Measurements from ENCODE around the gene SMARCA2.

Gene SMARCA2

DNA sequence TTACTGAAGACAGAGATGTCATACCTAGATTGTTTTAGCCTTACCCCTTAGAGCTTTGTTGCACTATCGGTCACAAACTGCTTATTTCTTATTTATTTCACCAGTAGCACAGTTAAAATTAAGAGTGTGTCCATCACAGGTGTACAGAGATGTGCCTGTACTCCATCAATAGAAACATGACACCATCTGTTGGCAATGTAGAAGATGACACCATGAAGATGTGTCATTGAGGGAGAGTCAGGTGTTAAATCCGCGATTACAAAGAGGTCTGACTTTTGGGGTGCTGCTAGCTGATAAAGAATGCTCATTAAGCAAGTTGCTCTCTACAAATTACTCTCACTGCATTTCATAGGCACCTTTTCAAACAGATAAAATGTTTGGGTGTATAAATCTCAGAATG, 164.4 kb downstream of the SMARCA2 start:
- no peak for DNase-seq

DNA sequence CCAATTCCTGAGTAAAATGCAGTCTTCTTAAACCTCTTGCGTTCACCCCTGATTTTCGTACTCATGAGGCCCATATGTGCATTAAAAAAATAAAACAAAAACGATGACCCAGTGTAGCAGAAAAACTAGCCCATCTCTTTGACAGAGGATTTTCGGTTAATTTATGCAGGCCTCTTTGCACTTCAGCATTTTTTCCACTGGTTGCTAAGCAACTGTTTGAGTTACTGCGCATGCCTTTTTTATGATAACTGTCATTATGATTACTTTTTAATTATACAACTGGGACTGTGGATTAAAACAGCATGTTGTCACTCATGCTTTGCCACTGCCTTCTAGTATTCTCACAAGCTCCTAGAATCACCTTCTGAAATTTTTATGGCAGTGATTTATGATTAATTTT, 165.0 kb downstream of the SMARCA2 start:
- DNase-seq = no peak

DNA sequence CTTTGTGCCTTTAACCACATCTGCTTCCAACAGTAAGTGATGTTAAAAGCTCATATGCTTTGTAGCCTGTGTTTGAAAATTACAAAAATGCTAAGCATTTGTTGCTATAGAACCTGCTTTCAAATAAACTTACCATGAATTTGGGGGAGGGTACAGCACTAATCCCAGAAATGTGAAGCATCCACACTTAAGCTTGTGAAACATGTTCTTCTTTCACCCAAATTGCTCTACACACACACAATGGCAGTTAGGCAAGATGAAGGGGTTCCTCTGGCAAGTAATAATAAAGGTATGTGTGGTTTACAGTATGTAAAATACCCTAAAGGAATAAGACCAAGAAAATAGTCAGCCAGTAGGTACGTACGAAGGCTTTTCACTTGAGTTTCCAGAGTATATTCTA, 165.6 kb downstream of the SMARCA2 start:
- DNase-seq = no peak

DNA sequence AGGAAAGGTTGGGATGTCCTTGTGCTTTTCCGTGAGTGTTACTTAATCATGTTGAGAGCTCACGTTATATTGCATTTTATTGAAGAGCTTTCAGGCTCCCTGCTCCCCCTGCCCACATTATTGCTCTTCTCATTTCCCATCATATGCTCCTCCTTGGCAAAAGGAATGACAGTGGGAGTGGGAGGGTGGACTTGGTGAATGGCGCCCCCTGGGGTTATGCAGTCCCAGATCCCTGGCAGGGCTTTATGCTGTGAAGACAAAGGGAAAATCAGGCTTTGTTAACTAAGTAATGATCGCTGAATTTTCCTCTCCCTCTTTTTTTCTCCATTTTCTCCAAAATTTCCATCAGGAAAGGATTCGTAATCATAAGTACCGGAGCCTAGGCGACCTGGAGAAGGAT, 166.6 kb downstream of the SMARCA2 start:
- peak; percentile 61 for DNase-seq

DNA sequence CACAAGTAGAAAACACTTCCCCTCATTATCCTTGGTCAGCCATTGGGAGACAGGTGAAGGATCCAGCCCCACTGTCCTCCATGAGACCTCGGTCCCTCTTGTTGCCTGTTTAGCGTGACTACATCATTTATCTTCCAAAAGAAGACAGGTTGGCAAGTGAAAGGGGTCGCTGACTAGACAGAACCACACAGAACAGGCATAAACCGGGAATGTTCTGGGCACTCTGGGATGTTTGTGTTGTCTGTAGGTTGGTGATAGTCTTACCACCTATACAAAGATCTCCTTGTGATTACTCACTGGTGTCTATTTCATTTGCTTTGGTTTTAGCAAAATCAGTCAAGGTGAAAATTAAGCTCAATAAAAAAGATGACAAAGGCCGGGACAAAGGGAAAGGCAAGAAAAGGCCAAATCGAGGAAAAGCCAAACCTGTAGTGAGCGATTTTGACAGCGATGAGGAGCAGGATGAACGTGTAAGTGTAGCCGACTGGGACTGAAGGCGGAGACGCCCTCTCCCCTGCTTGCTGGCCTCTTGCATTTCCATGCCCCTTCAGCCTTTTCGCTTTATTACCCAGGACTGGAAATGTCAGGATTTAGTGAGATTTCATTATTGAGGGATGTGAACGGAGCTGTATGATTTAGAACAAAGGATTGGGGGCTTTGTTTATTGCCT, 175.9 kb downstream of the SMARCA2 start:
- DNase-seq = no peak

DNA sequence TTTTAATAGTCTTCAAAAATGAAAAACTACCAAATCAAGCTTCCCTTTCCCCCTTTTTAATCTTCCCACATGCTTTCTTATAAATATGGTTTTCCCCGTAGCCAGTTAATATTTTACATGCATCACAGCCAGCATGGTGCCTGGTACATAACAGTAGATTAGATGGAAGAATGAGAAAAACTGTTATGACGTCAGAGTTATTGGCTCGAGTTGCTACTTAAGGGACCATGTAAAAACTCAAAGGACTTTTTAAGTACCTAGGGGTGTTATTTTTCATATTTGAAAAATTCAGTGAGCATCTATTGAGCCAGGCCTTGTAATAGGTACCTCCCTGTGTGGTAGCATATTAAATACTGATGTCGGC, 176.4 kb downstream of the SMARCA2 start:
- DNase-seq = no peak

DNA sequence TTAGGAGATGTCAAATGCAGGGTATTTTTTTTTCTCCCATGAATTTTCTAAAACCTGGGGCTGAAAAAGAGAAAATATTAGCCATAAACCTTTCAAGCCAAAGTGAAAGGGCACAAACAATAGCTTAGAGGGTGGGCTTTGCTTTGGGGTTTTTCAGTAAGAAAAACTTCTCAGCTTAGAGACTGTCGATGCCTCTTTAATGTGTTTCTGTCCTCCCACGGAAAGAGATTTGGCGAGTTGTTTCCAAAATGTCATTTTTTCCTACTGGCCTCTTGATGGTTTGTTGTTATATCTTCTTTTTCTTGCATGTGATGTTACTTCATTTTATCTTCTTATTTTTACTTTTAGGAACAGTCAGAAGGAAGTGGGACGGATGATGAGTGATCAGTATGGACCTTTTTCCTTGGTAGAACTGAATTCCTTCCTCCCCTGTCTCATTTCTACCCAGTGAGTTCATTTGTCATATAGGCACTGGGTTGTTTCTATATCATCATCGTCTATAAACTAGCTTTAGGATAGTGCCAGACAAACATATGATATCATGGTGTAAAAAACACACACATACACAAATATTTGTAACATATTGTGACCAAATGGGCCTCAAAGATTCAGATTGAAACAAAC, 177.3 kb downstream of the SMARCA2 start:
- DNase-seq = no peak

DNA sequence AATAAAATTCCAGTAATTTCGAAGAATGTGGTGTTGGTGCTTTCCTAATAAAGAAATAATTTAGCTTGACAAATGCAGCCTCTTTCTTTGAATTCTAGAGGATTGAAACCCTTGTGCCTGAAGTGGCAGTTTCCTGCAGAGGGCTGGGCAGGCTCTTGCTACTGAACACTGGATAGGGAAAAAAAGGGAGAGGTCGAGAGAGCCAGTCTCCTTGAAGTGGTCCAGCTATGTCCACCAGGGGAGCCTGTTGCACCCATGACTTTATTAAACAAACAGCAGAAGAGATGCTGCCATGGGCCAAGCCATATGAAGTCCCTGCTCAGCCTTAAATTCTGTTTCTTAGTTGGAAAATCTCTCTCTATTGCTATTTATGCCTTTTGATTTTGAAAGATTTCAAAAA, 178.4 kb downstream of the SMARCA2 start:
- no peak for DNase-seq

DNA sequence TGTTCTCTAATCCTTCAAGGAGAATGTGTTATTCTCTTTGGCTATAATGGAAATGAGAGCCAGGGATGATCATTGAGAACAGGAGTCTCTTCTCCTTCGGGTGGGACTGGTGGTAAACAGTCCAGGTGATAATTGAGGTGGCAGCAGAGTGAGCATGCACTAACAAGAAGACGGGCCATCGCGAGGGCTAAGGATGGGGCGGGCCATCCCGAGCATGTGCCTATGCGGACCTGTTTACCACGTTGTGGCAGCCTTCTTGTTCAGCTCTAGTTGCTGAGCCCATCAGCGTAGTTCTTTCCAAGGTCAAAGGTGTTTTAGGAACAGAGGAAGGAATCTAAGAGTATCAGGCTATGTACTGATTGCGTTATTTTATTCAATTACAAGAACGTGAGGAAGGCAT, 180.1 kb downstream of the SMARCA2 start:
- DNase-seq = no peak

DNA sequence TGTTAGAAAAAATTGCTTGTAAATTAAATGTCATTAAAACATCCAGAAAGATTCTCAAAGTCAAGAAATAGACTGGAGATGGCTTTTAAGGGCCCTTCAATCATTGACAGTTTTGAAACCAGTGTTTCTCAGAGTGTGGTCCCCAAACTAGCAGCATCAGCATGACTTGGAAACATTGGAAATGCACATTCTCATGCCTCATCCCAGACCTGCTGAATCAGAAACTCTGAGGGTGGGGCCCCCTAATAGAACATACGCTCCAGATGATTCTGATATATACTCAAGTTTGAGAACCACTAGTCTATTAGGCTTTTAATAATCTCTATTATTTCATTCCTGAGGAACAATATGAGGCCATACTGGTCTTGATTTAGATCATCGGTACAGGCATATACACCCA, 181.6 kb downstream of the SMARCA2 start:
- DNase-seq = no peak

DNA sequence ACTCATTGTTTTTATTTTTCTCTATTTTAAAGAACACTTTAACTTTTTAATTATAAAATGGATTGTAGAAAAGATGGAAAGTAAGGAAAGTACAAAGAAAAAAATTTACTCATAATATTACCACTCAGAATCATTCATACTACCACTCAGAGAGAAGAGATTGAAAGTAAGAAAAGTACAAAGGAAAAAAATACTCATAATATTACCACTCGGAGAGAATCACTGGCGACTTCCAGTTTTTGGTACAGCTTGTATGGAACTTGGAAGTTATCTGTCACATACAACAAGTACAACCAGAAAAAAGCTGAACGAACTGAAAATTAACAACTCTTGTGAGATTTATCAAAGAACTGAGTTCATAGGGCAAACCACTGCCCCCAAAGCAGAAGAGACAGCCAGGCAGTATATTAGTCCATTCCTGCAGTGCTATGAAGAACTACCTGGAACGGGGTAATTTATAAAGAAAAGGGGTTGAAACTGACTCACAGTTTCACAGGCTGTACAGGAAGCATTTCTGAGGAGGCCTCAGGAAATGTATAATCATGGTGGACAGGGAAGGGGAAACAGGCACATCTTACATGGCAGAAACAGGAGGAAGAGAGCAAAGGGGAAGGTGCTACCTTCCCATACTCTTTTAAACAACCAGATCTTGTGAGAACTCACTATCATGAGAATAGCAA, 183.9 kb downstream of the SMARCA2 start:
- DNase-seq = no peak

DNA sequence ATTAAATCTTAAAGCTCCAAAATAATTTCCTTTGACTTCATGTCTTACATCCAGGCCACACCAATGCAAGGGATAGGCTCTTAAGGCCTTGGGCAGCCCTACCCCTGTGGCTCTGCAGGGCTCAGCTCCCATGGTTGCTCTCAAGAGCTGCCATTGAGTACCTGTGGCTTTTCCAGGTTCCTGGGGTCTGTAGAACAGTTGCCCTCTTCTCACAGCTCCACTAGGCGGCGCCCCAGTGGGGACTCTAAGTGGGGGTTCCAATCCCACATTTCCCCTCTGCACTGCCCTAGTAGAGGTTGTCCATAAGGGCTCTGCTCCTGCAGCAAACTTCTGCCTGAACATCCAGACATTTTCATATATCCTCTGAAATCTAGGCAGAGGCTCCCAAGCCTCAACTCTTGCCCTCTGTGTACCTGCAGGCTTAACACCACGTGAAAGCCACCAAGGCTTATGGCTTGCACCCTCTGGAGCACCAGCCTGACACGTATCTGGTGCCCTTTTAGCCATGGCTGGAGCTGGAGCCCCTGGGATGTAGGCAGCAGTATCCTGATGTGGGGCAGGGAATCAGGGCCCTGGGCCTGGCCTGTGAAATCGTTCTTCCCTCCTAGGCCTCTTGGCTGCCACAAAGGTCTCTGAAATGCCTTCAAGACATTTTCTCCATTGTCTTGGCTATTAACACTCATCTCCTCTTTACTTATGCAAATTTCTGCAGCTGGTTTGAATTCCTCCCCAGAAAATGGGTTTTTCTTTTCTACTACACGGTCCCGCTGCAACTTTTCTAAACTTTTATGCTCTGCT, 185.1 kb downstream of the SMARCA2 start:
- no peak for DNase-seq

DNA sequence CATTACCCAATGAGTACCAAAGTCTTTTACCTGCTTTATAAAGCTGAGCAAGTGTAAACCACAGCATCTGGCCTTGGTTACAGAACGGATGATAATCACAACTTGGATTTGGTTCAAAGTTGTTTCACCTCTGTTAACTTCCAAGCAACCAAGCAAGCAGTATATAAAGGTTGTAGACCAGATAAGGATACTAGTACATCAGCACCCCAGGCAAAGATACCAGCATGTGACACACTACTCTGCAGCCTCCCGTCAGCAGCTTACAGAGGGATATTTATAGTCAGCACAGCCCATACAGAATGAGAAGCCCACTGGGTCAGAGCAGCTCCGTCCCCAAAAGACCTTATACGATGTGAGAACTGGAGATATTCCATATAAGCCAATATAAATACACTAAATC, 193.3 kb downstream of the SMARCA2 start:
- DNase-seq = no peak

DNA sequence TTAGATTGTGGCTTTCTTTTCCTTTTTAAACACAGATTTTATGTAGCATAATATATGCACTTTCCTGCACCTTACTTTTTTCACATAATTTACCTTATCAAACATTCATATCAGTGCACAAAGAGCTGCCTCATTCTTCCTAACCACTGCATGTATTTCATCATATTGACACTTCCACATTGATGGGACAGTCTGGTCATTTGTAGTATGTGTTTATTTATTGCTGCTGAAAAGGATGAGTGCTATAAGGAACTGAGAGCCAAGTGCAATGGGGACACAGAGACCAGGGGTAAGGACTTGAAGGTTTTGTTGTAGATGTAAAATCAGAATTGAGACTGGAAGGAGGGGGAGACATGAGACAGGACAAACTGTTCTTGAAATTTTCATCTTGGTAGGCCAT, 193.8 kb downstream of the SMARCA2 start:
- DNase-seq = peak; percentile 31

DNA sequence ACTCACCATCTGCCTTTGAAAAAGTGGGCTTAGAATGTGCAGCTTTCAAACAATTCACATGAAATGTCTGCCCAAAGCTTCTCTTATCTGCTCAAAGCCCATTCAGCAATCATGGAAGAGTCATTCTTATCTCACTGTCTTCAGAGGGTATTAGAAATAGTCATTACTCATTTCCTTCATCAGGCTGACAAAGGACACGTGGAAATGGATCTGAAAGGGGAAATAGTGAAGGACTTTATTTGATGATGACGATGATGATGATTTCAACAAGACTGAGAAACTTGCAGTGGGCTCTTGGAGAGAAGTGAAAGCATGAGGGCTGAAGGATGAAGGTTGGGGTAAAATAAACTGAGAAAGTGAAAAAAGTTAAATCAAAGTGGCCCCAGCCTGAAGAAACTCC, 194.3 kb downstream of the SMARCA2 start:
- peak; percentile 87 for DNase-seq

DNA sequence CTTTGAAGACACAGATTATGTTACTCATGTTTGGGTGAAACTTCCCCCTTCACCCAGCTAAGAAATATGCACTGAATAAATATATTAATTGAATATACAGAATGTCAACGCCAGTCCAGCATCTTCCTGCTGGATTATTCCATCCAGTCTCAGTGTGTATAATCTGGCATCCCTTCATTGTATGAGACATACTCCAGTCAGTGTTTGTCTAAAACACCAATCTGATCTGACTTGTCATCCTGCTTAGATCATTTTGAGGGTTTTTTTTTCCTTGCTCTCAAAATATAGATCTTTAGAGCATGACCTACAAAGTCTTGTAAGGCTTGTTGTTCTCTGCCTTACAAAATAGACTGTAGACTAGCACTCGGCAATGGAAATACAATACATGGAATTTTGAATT, 195.1 kb downstream of the SMARCA2 start:
- DNase-seq = peak; percentile 6

DNA sequence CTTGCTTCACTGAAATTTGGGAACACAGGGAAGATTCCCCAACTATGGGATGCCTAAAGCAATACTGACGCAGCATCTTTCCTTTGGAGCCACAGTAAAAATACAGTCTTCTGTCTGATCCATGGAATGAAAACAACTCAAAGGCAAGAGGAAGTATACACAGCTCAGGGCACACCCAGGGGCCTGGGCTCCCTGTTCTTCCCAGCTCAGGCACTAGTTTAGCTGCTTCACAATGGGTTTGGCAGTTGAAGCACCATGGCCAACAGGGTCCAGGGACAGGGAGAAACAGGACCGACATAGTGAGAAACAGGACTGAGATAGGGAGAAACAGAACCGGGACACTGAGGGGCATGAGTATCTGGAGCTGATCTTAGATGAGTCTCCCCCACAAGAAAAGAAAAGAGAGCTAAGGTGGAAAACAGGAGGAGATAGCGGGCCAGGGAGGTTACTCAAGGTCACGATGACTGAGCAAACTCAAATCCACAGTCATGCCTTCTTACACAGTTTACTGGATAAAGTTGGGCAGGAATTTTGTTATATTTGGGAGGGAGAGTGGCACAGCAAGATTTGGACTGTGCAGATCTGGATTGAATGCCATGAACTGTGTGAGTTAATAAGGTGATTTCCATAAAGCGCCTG, 198.8 kb downstream of the SMARCA2 start:
- DNase-seq = no peak

DNA sequence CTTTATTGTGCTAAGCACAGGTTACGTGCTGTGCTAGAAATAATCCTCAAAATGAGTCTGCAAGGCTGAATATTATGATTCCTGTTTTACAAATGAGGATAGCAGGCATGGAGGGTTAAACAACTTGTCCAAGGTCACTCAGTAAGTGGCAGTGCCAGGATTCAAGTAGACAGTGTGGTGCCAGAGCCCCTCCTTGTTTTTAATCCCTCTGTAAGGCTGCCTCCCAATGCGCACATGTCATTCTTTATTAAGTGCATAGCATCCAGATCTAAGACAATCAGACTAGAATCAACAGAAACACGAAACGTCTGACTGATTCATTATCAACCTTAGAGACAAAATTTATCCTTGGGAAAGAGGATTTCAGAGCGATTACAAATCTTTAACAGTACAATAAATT, 199.6 kb downstream of the SMARCA2 start:
- DNase-seq = no peak

DNA sequence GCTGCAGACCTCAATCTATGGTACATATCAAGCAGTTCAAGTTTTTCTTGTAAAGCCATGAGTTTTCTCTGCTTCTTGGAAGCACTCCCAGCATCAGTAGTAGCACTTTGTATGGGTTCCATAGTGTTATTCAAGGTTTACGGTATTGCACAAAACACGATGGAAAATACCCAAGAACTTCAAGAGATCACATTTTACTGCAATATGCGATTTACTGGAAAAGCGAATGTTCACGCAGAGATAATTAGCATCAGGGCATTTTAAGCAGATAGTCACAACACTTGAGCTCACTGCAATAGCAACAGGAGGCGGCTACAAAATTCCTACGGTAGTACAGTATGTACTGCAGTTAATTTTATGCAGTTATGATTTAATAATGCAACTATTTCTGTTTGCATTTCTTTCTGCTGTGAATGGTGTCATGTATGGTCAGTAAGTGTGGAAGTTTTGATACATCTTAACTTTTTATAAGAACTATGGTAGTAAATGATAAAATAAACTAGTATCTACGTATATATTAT, 200.8 kb downstream of the SMARCA2 start:
- no peak for DNase-seq

DNA sequence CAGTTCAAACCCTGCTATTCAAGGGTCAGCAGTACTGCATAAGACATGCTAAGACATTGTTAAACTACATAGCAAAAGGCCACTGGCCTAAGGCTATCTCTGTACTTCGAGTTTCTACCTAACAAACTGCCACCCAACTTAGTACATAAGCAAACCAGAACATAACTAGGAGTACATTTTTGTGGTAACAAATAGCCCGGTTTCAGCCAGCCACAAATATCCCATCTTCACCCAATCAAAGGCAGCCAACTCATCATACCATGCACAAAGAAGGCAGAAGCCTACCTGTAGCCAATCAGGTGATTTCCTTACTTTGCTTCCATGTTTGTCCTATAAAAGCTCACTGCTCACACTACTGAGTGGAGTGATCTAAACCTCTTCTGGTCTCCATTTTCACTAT, 201.4 kb downstream of the SMARCA2 start:
- no peak for DNase-seq

DNA sequence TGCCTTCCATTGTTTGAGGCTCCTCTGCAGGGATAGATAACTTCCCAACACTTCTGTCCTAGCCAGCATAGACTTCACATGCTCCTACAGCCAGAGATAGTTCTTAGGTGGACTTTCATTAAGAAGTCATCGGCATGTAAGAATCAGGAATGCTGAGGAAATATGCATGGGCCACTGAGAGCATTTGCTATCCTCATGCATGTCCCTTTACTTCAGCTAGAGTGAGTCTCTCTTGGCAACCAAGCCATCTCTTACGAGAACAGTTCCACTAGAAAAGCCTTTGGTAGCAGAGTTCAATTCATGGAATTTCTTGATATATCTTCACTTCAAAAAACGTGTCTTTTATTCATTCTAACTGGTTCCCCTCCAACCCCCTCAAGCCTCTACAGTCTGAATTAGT, 202.4 kb downstream of the SMARCA2 start:
- DNase-seq = no peak

DNA sequence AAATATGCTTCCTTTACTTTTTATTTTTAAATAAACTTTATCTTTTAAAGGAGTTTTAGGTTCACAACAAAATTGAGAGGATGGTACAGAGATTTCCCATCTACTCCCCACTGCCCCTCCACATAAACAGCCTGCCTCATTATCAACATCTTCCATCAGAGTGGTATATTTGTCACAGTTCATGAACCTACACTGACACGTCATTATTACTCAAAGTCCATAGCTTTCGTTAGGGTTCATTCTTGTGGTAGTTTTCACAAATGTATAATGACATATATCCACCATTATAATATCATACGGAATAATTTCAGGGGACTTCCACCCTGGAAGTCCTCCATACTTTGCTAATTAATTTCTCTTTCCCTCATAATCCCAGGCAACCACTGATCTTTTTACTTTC, 204.9 kb downstream of the SMARCA2 start:
- no peak for DNase-seq
